Stimulated activated CD4-positive, alpha-beta T cell treated with anti-CD3 and anti-CD28 coated beads, Interleukin-15, amount 100 ng/mL, for 1 hour (primary cell): ENCODE measurements around the gene STARD13.
"Not testable (repeated sequence)": the region's sequence is repeated elsewhere in the genome, so short reads cannot be mapped to it uniquely, and the experiment has no call there.

ENCODE experiments used
- DNase-seq, 2 donors: peaks; one replicate each; pipeline ENCODE4 v3.0.0-alpha.2; 2020; ENCODE audit warnings: low read depth in 1 of 2, low spot score in 1 of 2

STARD13 gene

DNA sequence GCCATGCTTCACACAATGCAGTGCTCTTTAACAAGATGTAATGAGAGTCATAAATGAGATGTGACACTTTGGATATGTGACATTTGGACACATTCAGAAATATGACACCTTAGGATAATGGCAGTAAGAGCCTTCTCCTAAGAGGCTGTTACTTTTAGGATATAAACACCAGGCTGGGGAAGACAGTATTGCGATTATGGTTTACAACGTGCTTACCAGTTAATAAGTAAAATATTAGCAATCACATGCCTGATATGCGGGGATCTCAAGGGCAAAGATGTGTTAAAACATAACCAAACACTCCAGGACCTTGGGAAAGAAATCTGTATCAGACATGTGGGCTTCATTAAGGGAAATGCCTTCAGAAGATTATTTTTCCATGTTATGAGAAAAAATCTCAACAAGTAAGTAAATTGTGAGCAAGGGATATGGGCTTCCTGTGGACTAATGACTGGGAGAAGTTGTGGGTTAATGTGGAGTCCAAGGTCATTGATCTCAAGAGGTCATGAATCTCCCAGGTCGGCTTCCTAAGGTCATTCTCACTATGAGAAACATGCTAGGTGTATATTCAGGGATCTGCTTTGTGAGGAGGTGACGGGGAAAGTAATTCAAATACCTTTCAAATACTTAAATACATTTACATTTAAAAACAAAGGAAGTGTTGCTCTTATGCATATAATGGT is 105.3 kb downstream of the STARD13 start:
- no peak for DNase-seq

DNA sequence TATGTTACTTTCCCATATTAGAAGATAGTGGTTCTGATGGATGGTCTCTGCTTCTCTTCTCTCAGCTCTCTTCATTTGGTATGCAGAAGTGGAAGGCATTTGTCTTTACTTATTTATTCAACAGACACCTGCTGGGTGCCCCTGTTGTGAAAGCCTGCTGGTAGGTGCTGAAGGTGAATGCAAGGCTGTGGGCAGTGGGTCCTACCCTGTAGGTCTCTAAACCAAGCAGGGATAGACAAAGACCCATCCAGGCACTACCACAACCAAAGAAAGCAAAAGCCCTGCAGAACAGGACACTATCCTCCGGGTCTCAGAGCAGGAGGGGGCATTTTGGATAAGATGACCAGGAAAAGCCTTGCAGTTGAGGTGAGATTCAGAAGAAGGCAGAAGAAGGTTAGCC is 106.1 kb downstream of the STARD13 start:
- DNase-seq, result no peak

DNA sequence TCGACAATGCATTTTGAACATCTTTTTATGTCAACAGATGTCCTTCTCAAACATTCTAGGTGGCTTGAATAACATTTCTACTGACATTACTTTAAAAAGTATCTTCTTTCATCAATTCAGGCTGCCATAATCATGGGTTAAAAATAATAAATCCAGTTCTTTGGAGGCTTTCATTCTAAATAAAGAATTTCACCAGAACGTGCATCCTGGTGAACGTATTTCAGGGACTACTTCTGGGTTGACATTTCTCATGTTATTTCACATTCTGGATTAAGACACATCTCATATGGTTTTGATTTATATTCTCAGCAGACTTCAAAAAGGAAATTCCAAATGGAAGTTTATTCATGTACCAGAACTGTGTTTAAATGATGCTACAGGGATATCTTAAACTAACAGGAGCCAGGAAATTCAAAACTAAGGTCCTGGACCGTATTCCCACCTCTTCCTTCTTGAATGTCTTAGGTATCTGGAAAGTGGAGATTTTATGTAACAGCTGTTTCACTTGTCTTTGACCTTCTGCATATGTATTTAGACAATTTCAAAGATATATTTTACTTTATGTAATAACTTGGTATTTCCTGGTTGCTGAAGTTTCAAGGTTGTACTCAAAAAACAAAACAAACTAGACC is 107.2 kb downstream of the STARD13 start:
- no peak for DNase-seq

DNA sequence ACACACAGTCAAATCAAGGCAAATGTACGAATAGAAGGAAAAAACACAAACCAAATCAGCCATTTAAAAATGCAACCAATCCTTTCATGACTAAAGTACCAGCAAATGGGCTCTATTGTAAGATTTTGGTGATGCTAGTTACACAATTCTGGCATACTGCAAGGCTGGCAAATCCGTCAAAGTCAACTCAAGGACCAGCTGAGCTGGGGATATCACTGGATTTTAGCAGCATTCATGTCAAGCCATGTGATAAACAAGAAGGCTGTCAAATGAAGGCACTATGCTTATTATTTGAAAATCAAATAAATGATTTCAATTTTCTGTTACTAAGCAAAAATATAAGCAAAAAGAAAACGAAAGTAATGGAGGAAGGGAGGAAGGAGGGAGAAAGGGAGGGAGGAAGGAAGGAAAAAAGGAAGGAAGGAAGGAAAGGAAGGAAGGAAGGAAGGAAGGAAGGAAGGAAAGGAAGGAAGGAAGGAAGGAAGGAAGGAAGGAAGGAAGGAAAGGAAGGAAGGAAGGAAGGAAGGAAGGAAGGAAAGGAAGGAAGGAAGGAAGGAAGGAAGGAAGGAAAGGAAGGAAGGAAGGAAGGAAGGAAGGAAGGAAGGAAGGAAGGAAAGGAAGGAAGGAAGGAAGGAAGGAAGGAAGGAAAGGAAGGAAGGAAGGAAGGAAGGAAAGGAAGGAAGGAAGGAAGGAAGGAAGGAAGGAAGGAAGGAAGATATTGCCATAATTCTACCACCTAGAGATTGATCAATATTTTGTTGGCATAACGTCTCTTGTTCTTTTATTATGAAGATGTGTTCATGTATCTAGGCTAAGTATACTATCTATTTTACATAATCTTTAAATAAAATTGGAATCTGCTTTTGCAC is 108.0 kb downstream of the STARD13 start:
- not testable (repeated sequence) for DNase-seq

DNA sequence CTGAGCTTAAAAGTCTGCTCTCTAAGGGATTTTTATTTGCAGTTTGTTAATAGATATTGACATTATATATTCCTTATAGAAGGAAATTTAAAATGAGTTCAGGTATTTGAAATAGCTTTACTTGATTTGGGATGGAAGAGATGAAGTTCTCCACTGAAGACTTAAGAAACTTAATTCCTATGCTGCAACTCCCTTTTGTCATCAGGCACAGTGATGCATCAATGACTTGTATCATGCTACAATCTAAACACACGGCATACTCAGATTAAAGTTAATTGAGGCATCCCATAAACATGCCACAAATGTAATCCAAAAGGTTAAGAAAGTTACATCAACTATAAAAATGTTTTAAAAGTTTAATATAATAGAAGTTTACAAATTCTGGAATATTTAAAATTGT is 109.0 kb downstream of the STARD13 start:
- no peak for DNase-seq

DNA sequence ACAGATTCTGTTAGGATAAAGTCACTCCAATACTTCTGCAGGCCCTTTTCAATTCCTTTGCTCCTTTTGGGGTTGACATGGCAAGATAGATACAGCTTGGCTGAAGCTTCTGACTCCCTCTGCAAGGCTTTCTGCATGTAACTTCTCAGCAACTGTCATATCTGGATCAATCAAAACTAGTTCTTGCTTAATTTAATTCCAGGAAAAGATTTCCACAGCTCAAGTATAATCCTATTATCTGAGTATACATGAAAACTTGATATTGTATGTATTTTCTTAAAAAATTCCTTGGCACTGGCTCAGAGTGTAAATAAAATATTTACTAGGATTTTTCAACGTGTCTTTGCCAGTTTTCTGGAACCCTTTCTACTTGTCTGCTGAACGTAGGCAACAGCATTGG is 109.6 kb downstream of the STARD13 start:
- DNase-seq, result no peak

DNA sequence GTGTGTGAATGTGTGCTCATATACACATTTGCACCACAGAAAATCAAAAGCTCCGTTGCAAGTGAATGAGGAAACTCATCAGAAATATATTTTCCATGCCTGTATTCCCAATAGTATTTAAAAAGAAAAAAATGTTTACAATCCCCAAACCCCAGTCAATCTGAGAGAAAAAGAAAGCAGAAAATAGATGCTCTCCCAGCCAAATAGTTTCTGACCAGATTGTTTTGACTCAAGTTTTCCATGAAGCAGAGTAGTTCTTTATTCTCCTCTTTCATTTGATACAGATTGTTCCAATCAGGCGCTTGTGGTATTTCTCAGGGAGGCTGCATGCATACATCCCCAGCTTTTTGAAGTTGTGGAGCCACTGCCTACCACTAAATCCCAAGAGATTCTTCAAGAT is 110.6 kb downstream of the STARD13 start:
- DNase-seq, result no peak

DNA sequence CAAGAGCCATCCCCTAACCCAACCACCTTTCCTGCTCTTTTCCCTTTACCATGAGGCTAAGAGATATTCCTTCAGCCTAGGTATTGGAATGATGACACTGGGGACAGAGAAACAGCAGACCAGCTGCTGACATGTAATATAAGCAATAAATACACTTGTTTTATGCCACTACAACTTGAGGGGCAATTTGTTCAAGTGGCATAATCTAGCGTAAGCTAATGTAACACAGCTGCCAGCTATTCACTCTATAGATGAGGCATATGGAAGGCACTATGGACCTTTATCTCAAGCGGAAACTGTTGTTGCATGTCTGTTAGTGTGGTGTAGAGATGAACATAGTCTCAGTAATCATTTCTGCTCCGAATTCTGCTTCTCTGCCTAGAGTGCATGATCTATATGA is 111.1 kb downstream of the STARD13 start:
- no peak for DNase-seq

DNA sequence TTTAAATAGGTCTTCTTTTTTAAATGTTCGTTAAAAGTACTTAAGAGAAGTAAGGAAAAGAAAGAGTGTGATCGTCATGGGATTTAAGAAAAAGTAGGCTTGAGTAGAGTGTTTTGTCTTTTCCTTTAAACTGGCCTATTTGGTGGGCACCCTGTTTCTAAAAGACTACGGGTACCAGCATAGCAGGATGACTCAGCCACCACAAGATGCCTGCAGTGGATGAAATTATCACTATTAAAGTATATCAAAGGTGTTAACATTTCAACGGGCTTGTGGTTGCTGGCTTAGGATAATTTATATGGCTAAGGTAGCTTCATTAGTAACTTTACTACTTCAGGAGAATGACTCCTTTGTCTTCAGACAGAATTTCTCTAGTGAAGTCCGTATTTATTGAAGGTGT is 112.6 kb downstream of the STARD13 start:
- DNase-seq, result no peak

DNA sequence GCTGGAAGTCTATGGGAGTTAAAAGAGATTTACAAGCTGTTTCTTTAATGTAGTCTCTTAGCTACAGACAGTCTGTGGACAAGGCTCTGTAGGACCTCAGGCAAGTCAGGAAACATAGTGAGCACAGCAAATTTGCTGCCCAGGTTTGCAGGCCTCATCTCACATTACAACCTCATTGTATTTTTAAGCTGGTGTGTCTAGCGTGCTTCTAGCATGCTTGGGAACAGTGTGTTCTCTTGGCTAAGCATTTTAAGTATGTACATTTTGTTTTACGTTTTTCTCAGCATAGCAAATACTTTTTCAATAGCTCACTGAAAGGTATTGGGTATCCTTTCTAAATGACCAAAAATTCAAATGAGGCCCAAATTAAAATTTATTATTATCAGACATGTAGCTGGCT is 113.2 kb downstream of the STARD13 start:
- DNase-seq, result no peak

DNA sequence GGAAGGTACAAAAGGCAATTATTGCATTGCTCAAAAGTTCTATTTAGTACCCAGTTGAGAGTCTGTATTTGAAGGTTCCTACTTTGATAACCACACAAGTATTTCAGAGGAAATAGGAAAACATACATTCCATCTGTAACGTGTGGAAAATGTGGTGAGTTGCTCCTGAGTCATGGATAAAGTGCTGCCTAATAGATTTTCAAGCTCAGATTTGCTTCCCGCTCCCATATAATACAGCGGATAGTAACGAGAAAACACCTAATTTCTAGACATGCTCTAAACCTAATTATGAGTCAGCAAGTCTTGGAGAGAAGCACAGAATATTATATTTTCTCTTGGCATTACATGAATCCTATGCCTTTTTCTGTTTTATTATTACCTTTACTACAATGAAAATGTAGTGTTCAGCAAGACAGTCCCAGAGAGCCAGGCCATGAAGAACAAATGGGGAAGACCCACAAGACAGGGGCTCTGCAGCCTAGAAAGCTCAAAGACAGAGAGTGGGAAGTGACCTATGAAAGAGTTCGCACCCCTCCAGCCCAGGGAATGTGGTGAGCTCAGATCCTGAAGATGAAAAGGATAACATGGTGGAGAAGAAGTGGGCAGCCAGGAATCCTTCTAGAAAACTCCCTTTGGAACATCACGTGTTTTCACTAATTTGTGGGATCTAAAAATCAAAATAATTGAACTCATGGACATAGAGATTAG is 116.1 kb downstream of the STARD13 start:
- no peak for DNase-seq

DNA sequence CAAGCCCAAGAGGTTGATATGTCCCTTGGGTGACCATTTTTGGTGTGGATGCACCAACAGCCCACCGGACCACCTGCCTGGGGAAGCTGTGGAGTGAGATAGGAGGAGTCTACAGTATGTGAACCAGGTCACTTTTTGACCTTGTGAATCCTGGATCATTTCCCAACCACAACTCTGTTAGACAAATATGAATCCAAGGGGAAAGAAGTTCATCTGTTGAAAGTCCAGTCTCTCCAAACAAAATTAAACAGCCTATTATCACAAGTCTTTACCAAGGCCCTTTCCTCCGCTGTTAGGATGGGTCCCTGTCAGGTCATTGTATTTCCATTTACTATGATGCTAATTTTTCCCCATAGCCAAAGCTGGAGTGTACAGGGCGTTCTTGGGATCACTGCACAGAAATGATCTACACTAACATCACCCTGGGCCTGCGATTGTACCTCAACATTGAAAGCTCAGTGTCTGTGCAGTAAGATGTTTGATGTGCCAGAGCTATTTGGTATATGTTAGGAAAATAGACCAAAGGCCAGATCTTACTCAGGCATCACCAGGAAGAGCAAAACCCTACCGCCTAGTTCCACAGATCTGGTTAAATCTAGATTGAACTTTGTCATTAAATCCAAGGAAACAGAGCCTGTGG is 117.1 kb downstream of the STARD13 start:
- no peak for DNase-seq

DNA sequence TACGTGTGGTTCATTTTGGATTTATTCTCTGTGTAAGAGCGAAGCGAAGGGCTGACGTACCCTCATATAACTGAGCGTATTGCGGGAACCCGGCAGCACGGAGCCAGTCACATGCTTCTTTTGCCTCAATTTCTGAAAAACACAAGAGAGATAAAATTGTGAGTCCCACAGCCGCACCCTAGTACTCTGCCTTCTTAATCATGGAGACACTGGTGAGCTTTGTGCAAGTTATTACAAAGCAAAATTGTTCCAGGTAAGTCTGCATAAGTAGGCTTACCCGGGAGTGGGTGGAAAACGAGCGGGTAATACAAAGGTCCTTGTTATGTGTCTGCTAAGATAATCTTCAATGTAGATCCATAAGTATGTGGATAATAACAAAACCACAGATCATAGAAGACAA is 118.1 kb downstream of the STARD13 start:
- DNase-seq, result no peak

DNA sequence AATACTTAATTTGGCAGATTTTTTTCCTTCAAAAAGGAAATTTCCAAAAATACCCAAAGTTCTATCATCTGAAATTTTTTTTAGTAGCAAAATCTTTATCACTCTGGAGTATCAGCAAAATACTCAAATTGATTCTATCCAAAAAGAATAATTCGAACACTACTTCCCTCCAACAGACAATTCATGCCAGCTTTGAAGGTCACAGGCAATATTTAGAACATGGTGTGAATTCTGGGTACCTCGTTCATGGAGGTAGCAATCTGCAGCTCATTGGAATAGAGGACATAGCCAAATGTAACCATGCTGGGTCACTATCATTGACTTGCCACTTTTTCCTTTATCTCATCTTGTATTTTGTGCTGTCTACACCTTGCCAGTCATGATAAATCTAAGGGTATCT is 119.8 kb downstream of the STARD13 start:
- DNase-seq, result no peak

DNA sequence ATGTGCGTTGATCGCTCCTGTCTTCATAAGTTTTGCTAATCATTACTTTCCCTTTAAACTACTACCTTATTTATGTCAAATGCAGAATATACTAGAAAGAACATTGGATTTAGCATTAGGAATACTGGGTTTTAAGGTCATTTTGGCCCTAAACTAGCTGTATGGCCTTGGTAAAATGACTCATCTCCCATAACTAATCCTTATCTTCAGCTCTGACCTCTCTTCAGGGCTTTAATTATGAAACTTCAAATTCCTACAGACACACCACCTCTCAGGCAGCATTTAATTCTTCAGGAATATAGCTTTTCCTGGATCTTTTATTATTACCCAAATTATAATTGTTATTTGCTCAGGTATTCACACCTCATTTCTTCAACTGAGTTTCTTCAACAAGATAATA is 121.2 kb downstream of the STARD13 start:
- DNase-seq, result no peak

DNA sequence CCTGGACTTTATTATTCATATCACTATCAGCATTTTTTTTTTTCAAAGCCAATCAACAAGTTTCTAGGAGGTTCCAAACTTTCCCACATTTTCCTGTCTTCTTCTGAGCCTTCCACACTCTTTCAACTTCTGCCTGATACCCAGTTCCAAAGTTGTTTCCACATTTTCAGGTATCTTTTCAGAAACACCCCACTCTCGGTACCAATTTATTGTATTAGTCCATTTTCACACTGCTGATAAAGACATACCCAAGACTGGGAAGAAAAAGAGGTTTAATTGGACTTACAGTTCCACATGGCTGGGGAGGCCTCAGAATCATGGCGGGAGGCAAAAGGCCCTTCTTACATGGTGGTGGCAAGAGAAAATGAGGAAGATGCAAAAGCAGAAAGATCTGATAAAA is 122.8 kb downstream of the STARD13 start:
- not testable (repeated sequence) for DNase-seq

DNA sequence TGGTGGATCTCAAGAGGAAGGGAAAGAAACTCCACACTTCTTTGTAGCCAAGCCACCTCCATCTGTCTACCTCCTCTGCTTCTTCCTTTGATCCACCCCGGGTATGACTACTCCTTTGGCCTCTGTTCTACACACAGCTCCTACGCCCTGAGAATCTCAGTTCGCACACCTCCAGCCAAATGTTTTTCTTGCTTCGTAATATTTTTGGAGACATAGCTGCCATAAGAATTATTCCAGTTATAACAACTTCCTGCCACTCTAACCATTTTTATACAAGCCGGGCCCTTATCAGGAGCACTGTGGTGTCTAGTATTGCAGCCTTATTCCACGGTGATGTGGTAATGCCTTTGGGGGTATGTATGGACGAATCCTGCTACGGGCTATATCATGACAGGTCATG is 126.7 kb downstream of the STARD13 start:
- DNase-seq, result no peak

DNA sequence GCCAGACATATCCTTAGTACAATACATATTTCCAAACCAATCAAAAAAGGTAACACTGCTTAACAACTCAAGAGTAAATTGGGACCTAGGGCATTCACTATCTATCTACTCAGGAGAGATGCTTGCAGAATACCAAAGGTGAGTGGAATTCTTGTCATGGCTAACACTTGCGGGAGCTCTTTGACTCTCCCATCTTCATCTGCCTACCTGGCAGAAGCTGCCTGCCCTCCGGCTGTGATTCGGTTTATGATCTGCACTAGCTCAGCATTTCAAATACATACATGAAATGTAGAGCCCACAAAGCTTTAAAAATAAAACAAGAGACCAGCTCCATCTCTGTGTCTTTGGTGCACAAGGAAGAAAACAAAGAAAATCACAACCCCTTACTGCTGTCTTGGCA is 127.3 kb downstream of the STARD13 start:
- DNase-seq, result no peak

DNA sequence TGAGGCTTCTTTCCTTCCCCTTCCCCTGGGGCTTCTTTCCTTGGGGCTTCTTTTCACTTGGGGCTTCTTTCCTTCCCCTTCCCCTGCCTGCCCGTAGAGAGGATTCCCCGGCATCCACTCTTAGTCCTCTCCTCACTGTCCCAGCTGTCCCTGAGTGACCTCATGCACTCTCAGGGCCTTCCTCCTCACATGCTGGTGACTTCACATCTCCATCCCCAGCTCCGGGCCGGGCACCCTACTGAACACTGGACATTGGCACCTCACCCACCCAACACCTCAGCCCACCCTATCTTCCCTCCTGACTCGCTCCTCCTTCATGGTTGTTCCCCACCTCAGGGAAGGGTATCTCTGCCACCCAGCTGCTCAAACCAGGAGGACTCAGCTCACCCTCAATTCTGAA is 130.6 kb downstream of the STARD13 start:
- no peak for DNase-seq

DNA sequence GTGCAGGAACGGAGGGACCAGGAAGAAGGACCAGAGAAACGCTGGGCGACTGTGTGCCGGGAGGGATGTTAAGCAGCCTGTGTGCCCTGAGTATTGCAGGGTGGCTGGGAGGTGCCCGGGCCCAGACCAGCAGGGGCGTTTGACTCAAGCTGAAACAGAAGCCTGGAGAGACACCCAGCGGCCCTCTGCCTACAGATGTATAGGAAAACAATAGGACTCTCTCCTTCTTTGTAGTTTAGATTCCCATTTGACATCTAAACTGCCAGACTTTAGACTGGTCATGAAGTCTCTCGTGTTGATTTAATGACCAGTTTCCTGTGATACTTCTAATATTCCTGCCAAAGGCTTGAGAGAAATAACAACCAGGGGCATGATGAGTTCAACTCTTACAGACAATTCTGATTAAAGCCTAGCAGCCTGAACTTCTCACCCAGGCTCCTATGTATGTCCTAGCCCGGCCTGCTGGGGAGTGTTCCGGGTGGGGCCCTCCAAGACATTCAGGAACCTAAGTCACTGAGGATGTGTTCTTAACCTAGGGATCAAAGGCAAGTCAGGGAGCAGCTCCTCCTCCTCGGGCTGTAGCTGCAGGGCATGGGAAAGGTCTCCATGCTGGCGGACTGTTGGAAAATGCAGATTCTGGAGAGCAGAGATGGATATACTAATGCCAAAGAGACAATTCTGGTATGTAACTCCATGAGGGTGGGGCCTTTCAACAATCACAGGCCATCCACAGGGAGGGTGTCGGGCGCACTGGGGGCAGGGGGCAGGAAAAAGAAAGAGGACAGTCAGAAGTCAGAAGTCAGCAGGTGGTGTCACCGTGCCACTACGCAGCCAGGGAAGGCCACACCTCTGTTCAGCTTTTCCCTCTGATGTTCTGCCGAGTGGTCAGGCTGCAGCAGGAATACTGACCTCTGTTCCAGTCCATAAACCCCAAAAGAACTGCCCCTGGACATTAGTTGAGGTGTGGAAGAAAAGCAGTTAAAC is 131.8 kb downstream of the STARD13 start:
- no peak for DNase-seq
